Measurements from ENCODE around the gene WNT9A.
"Not testable (repeated sequence)": the region's sequence is repeated elsewhere in the genome, so short reads cannot be mapped to it uniquely, and the experiment has no call there.

DNA sequence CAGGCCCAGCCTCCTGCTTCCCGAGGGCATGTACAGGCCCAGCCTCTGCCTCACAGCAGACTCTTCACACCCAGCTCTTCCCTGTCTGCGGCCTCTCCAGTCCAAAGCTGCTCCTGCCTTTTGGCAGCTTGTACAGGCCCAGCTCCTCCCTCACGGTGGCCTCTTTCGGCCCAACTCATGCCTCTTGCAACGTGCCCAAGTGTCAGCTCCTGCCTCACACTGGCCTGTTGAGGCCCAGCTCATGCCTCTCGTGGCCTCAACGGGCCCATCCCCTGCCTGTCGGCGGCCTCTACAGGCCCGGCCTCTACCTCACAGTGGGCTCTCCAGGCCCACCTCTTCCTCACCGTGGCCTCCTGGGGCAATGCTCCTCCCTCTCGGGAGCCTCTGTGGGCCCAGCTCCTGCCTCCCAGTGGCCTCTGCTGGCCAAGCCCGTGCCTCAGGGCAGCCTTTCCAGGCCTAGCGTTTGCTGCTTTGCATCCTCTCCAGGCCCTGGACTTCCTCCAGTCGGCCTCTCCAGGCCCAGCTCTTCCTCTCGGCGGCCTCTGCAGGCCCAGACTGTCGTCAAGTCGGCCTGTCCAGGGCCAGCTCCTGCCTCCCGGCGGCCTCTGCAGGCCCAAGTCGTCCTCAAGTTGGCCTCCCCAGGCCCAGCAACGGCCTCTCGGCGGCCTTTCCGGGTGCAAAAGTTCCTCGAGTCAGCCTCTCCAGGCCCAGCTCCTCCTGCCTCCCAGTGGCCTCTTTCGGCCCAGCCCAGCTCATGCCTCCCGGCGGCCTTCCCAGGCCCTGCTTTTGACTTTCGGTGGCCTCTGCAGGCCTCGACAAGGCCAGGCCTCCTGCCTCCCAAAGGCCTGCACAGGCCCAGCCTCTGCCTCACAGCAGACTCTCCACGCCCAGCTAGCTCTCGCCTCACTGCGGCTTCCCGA is 22.6 kb upstream of the WNT9A start:
- not testable (repeated sequence) for TF ChIP-seq CTCF (IDR thresholded peaks at IDR 0.05; ENCODE audit: low read depth, low read length, poor library complexity, severe bottlenecking); EZH2phosphoT487 (IDR thresholded peaks at IDR 0.05; ENCODE audit: borderline replicate concordance, low read length)
